ENCODE measurements around the gene ZNF469.

The ZNF469 gene

GRCh38 chr16:88422733-88423447 lies 40.1 kb downstream of the ZNF469 start:
- Histone ChIP-seq H3K27me3 (ENCODE audit: insufficient read depth, low read length) (no peaks in the 10 kb centered on the region), H3K4me3 (ENCODE audit: low read length) (no peak overlapping the region)

GRCh38 chr16:88423448-88423850 lies 40.7 kb downstream of the ZNF469 start:
- no peaks in the 10 kb centered on the region for H3K9me3 ChIP-seq (ENCODE audit: insufficient read depth, low read depth, low read length)
- no peaks in the 10 kb centered on the region for H3K27me3 ChIP-seq (ENCODE audit: insufficient read depth, low read length)
- no peak overlapping the region for H3K27ac ChIP-seq (ENCODE audit: low read length)
- H3K36me3 ChIP-seq (ENCODE audit: insufficient read depth, low read depth, low read length) = no peaks in the 10 kb centered on the region
- H3K4me3 ChIP-seq (ENCODE audit: low read length) = no peak overlapping the region
- H3K9ac ChIP-seq (ENCODE audit: low read depth, low read length) = no peak overlapping the region
- no peaks in the 10 kb centered on the region for H3K4me1 ChIP-seq (ENCODE audit: insufficient read depth, low read length)

More at GRCh38 chr16:88422733-88423447, 40.1 kb downstream of the ZNF469 start:
- H3K36me3 ChIP-seq (ENCODE audit: insufficient read depth, low read depth, low read length) = no peaks in the 10 kb centered on the region
- no peak overlapping the region for H3K27ac ChIP-seq (ENCODE audit: low read length)
- H3K4me1 ChIP-seq (ENCODE audit: insufficient read depth, low read length) = no peaks in the 10 kb centered on the region
- H3K9ac ChIP-seq (ENCODE audit: low read depth, low read length) = no peak overlapping the region
- no peaks in the 10 kb centered on the region for H3K9me3 ChIP-seq (ENCODE audit: insufficient read depth, low read depth, low read length)

GRCh38 chr16:88424587-88425235 lies 42.0 kb downstream of the ZNF469 start:
- Histone ChIP-seq H3K4me3 (ENCODE audit: low read length) (no peak overlapping the region), H3K27me3 (ENCODE audit: insufficient read depth, low read length) (no peaks in the 10 kb centered on the region), H3K36me3 (ENCODE audit: insufficient read depth, low read depth, low read length) (no peaks in the 10 kb centered on the region), H3K9me3 (ENCODE audit: insufficient read depth, low read depth, low read length) (no peaks in the 10 kb centered on the region), H3K4me1 (ENCODE audit: insufficient read depth, low read length) (no peaks in the 10 kb centered on the region), H3K27ac (ENCODE audit: low read length) (no peak overlapping the region), H3K9ac (ENCODE audit: low read depth, low read length) (no peak overlapping the region)

GRCh38 chr16:88426018-88426417 lies 43.3 kb downstream of the ZNF469 start:
- Histone ChIP-seq H3K27me3 (ENCODE audit: insufficient read depth, low read length) (no peaks in the 10 kb centered on the region), H3K4me3 (ENCODE audit: low read length) (no peak overlapping the region), H3K27ac (ENCODE audit: low read length) (no peak overlapping the region), H3K9me3 (ENCODE audit: insufficient read depth, low read depth, low read length) (no peaks in the 10 kb centered on the region), H3K36me3 (ENCODE audit: insufficient read depth, low read depth, low read length) (no peaks in the 10 kb centered on the region), H3K9ac (ENCODE audit: low read depth, low read length) (no peak overlapping the region), H3K4me1 (ENCODE audit: insufficient read depth, low read length) (no peaks in the 10 kb centered on the region)

GRCh38 chr16:88427376-88427775 lies 44.6 kb downstream of the ZNF469 start:
- H3K9ac ChIP-seq (ENCODE audit: low read depth, low read length) = no peak overlapping the region

GRCh38 chr16:88428156-88428555 lies 45.4 kb downstream of the ZNF469 start:
- H3K9ac ChIP-seq (ENCODE audit: low read depth, low read length) = no peak overlapping the region
- no peaks in the 10 kb centered on the region for H3K27me3 ChIP-seq (ENCODE audit: insufficient read depth, low read length)

More at GRCh38 chr16:88427376-88427775, 44.6 kb downstream of the ZNF469 start:
- Histone ChIP-seq H3K36me3 (ENCODE audit: insufficient read depth, low read depth, low read length) (no peaks in the 10 kb centered on the region), H3K9me3 (ENCODE audit: insufficient read depth, low read depth, low read length) (no peaks in the 10 kb centered on the region), H3K27me3 (ENCODE audit: insufficient read depth, low read length) (no peaks in the 10 kb centered on the region), H3K4me3 (ENCODE audit: low read length) (no peak overlapping the region), H3K4me1 (ENCODE audit: insufficient read depth, low read length) (no peaks in the 10 kb centered on the region), H3K27ac (ENCODE audit: low read length) (no peak overlapping the region)

GRCh38 chr16:88428616-88429386 lies 46.0 kb downstream of the ZNF469 start:
- H3K27me3 ChIP-seq (ENCODE audit: insufficient read depth, low read length) = no peaks in the 10 kb centered on the region
- no peak overlapping the region for H3K9ac ChIP-seq (ENCODE audit: low read depth, low read length)
- H3K4me3 ChIP-seq (ENCODE audit: low read length) = no peak overlapping the region
- H3K4me1 ChIP-seq (ENCODE audit: insufficient read depth, low read length) = no peaks in the 10 kb centered on the region
- no peak overlapping the region for H3K27ac ChIP-seq (ENCODE audit: low read length)
- no peaks in the 10 kb centered on the region for H3K9me3 ChIP-seq (ENCODE audit: insufficient read depth, low read depth, low read length)
- no peaks in the 10 kb centered on the region for H3K36me3 ChIP-seq (ENCODE audit: insufficient read depth, low read depth, low read length)

More at GRCh38 chr16:88428156-88428555, 45.4 kb downstream of the ZNF469 start:
- Histone ChIP-seq H3K27ac (ENCODE audit: low read length) (no peak overlapping the region), H3K9me3 (ENCODE audit: insufficient read depth, low read depth, low read length) (no peaks in the 10 kb centered on the region), H3K36me3 (ENCODE audit: insufficient read depth, low read depth, low read length) (no peaks in the 10 kb centered on the region), H3K4me3 (ENCODE audit: low read length) (no peak overlapping the region), H3K4me1 (ENCODE audit: insufficient read depth, low read length) (no peaks in the 10 kb centered on the region)

- no peaks in the 10 kb centered on the region for H3K36me3 ChIP-seq (ENCODE audit: insufficient read depth, low read depth, low read length)
- no peaks in the 10 kb centered on the region for H3K4me1 ChIP-seq (ENCODE audit: insufficient read depth, low read length)
- H3K4me3 ChIP-seq (ENCODE audit: low read length) = no peak overlapping the region
- no peak overlapping the region for H3K9ac ChIP-seq (ENCODE audit: low read depth, low read length)
- H3K9me3 ChIP-seq (ENCODE audit: insufficient read depth, low read depth, low read length) = no peaks in the 10 kb centered on the region
- H3K27ac ChIP-seq (ENCODE audit: low read length) = no peak overlapping the region
- H3K27me3 ChIP-seq (ENCODE audit: insufficient read depth, low read length) = no peaks in the 10 kb centered on the region
These were observed 46.8 kb downstream of the ZNF469 start for GRCh38 chr16:88429387-88430184.

- no peaks in the 10 kb centered on the region for H3K9me3 ChIP-seq (ENCODE audit: insufficient read depth, low read depth, low read length)
- H3K27ac ChIP-seq (ENCODE audit: low read length) = no peak overlapping the region
- H3K36me3 ChIP-seq (ENCODE audit: insufficient read depth, low read depth, low read length) = no peaks in the 10 kb centered on the region
- no peak overlapping the region for H3K9ac ChIP-seq (ENCODE audit: low read depth, low read length)
- H3K27me3 ChIP-seq (ENCODE audit: insufficient read depth, low read length) = no peaks in the 10 kb centered on the region
- H3K4me3 ChIP-seq (ENCODE audit: low read length) = no peak overlapping the region
- H3K4me1 ChIP-seq (ENCODE audit: insufficient read depth, low read length) = no peaks in the 10 kb centered on the region
These were observed 47.4 kb downstream of the ZNF469 start for GRCh38 chr16:88430185-88430523.

GRCh38 chr16:88430524-88431446 lies 48.0 kb downstream of the ZNF469 start:
- Histone ChIP-seq H3K4me3 (ENCODE audit: low read length) (no peak overlapping the region), H3K9me3 (ENCODE audit: insufficient read depth, low read depth, low read length) (no peaks in the 10 kb centered on the region), H3K9ac (ENCODE audit: low read depth, low read length) (no peak overlapping the region), H3K27me3 (ENCODE audit: insufficient read depth, low read length) (no peaks in the 10 kb centered on the region), H3K27ac (ENCODE audit: low read length) (no peak overlapping the region), H3K36me3 (ENCODE audit: insufficient read depth, low read depth, low read length) (no peaks in the 10 kb centered on the region), H3K4me1 (ENCODE audit: insufficient read depth, low read length) (no peaks in the 10 kb centered on the region)
